ENCODE results near the gene EMILIN2.
"Not testable (repeated sequence)": the region's sequence is repeated elsewhere in the genome, so short reads cannot be mapped to it uniquely, and the experiment has no call there.

EMILIN2 gene

GRCh38 chr18:2846636-2847316 is at the start of gene EMILIN2:
EMILIN2 (plus strand) TSS chr18:2847006; CDS start chr18:2847189, 183 bp downstream.
- peak; percentile 21 for DNase-seq (ENCODE audit: low read depth)

- no peak for DNase-seq (ENCODE audit: low read depth)
Observed at GRCh38 chr18:2797951-2798350, 48.9 kb upstream of the EMILIN2 start.

- DNase-seq (ENCODE audit: low read depth): no peak
Observed at GRCh38 chr18:2799369-2799768, 47.4 kb upstream of the EMILIN2 start.

- no peak for DNase-seq (ENCODE audit: low read depth)
Observed at GRCh38 chr18:2805970-2806943, 40.5 kb upstream of the EMILIN2 start.

GRCh38 chr18:2808640-2809039 is 38.2 kb upstream of the EMILIN2 start:
- not testable (repeated sequence) for DNase-seq (ENCODE audit: low read depth)

GRCh38 chr18:2809666-2810183 is 37.1 kb upstream of the EMILIN2 start:
- DNase-seq (ENCODE audit: low read depth): not testable (repeated sequence)

GRCh38 chr18:2811416-2811815 is 35.4 kb upstream of the EMILIN2 start:
- DNase-seq (ENCODE audit: low read depth): no peak

GRCh38 chr18:2814928-2815327 is 31.9 kb upstream of the EMILIN2 start:
- DNase-seq (ENCODE audit: low read depth): no peak

GRCh38 chr18:2818281-2818680 is 28.5 kb upstream of the EMILIN2 start:
- no peak for DNase-seq (ENCODE audit: low read depth)

GRCh38 chr18:2821695-2822094 is 25.1 kb upstream of the EMILIN2 start:
- no peak for DNase-seq (ENCODE audit: low read depth)

GRCh38 chr18:2822213-2822921 is 24.4 kb upstream of the EMILIN2 start:
- no peak for DNase-seq (ENCODE audit: low read depth)

- no peak for DNase-seq (ENCODE audit: low read depth)
Observed at GRCh38 chr18:2823202-2823601, 23.6 kb upstream of the EMILIN2 start.

- DNase-seq (ENCODE audit: low read depth): no peak
Observed at GRCh38 chr18:2823966-2824365, 22.8 kb upstream of the EMILIN2 start.

- no peak for DNase-seq (ENCODE audit: low read depth)
Observed at GRCh38 chr18:2824865-2825264, 21.9 kb upstream of the EMILIN2 start.

- DNase-seq (ENCODE audit: low read depth): no peak
Observed at GRCh38 chr18:2825613-2826175, 21.1 kb upstream of the EMILIN2 start.

GRCh38 chr18:2826581-2826980 is 20.2 kb upstream of the EMILIN2 start:
- no peak for DNase-seq (ENCODE audit: low read depth)

GRCh38 chr18:2827061-2827460 is 19.7 kb upstream of the EMILIN2 start:
- no peak for DNase-seq (ENCODE audit: low read depth)

- DNase-seq (ENCODE audit: low read depth): not testable (repeated sequence)
Observed at GRCh38 chr18:2836118-2836517, 10.7 kb upstream of the EMILIN2 start.

GRCh38 chr18:2837290-2837689 is 9.5 kb upstream of the EMILIN2 start:
- not testable (repeated sequence) for DNase-seq (ENCODE audit: low read depth)

- no peak for DNase-seq (ENCODE audit: low read depth)
Observed at GRCh38 chr18:2839202-2839601, 7.6 kb upstream of the EMILIN2 start.

- no peak for DNase-seq (ENCODE audit: low read depth)
Observed at GRCh38 chr18:2840521-2840920, 6.3 kb upstream of the EMILIN2 start.

- DNase-seq (ENCODE audit: low read depth): no peak
Observed at GRCh38 chr18:2843146-2843545, 3.7 kb upstream of the EMILIN2 start.

Data from activated T-helper 9 cell treated with anti-CD3 and anti-CD28 coated beads, Interleukin-2, amount 50 U/mL, for 16 hours (primary cell).